Measurements from ENCODE around the gene TMEM45B.
"Not testable (repeated sequence)": the region's sequence is repeated elsewhere in the genome, so short reads cannot be mapped to it uniquely, and the experiment has no call there.

The TMEM45B gene

GRCh38 chr11:129791515-129791914 is 24.1 kb upstream of the TMEM45B start:
- CTCF ChIA-PET, result no interaction called here
- TF ChIP-seq BHLHE40 (IDR thresholded peaks at IDR 0.05; ENCODE audit: borderline replicate concordance) (no peak), NFRKB (IDR thresholded peaks at IDR 0.05) (no peak), LEF1 (IDR thresholded peaks at IDR 0.05; ENCODE audit: borderline replicate concordance) (no peak), ARNT (IDR thresholded peaks at IDR 0.05) (no peak), PKNOX1 (IDR thresholded peaks at IDR 0.05) (no peak), ELF4 (IDR thresholded peaks at IDR 0.05) (no peak)
- no peak for DNase-seq (ENCODE audit: extremely low spot score)
- POLR2A ChIA-PET, result no interaction called here

GRCh38 chr11:129792663-129793062 is 23.0 kb upstream of the TMEM45B start:
- DNase-seq (ENCODE audit: extremely low spot score), result no peak
- TF ChIP-seq HDGF (IDR thresholded peaks at IDR 0.05; ENCODE audit: borderline replicate concordance) (no peak), FOXA1 (IDR thresholded peaks at IDR 0.05) (no peak), FOXM1 (IDR thresholded peaks at IDR 0.05; ENCODE audit: borderline replicate concordance) (no peak), ELF4 (IDR thresholded peaks at IDR 0.05) (no peak), TARDBP (IDR thresholded peaks at IDR 0.05) (no peak), SP1 (IDR thresholded peaks at IDR 0.05) (no peak), ARNT (IDR thresholded peaks at IDR 0.05) (no peak), FOXK2 (IDR thresholded peaks at IDR 0.05) (no peak)
- ChIA-PET CTCF (no interaction called here), POLR2A (no interaction called here)

- TF ChIP-seq ARNT (IDR thresholded peaks at IDR 0.05), result no peak
- TF ChIP-seq SUZ12 (IDR thresholded peaks at IDR 0.05), result no peak
- ChIA-PET CTCF (no interaction called here), POLR2A (no interaction called here)
- DNase-seq (ENCODE audit: extremely low spot score), result no peak
Measured at GRCh38 chr11:129795089-129795488, 20.6 kb upstream of the TMEM45B start.

- CTCF ChIA-PET, result no interaction called here
- TF ChIP-seq TARDBP (IDR thresholded peaks at IDR 0.05) (no peak), FOXK2 (IDR thresholded peaks at IDR 0.05) (no peak), FOXM1 (IDR thresholded peaks at IDR 0.05; ENCODE audit: borderline replicate concordance) (no peak), FOXA1 (IDR thresholded peaks at IDR 0.05) (no peak), SUZ12 (IDR thresholded peaks at IDR 0.05) (no peak), ELF4 (IDR thresholded peaks at IDR 0.05) (no peak), SP1 (IDR thresholded peaks at IDR 0.05) (no peak), NFRKB (IDR thresholded peaks at IDR 0.05) (no peak), LEF1 (IDR thresholded peaks at IDR 0.05; ENCODE audit: borderline replicate concordance) (no peak), L3MBTL2 (conservative IDR thresholded peaks at IDR 0.05) (no peak)
- no peak for DNase-seq (ENCODE audit: extremely low spot score)
- POLR2A ChIA-PET, result no interaction called here
Measured at GRCh38 chr11:129798212-129798611, 17.4 kb upstream of the TMEM45B start.

GRCh38 chr11:129800162-129800561 is 15.5 kb upstream of the TMEM45B start:
- DNase-seq (ENCODE audit: extremely low spot score); POLR2A ChIA-PET; CTCF ChIA-PET: not testable (repeated sequence)

GRCh38 chr11:129800655-129801054 is 15.0 kb upstream of the TMEM45B start:
- no peak for TF ChIP-seq TARDBP (IDR thresholded peaks at IDR 0.05)
- TF ChIP-seq L3MBTL2 (conservative IDR thresholded peaks at IDR 0.05), result no peak
- TF ChIP-seq FOXA1 (IDR thresholded peaks at IDR 0.05), result no peak
- no peak for TF ChIP-seq ELF4 (IDR thresholded peaks at IDR 0.05)
- POLR2A ChIA-PET, result no interaction called here
- no peak for DNase-seq (ENCODE audit: extremely low spot score)
- CTCF ChIA-PET, result no interaction called here

GRCh38 chr11:129803533-129803932 is 12.1 kb upstream of the TMEM45B start:
- no peak for DNase-seq (ENCODE audit: extremely low spot score)
- POLR2A ChIA-PET, result no interaction called here
- TF ChIP-seq CTBP1 (IDR thresholded peaks at IDR 0.05; ENCODE audit: borderline replicate concordance) (no peak), FOXK2 (IDR thresholded peaks at IDR 0.05) (no peak), ARNT (IDR thresholded peaks at IDR 0.05) (no peak), TARDBP (IDR thresholded peaks at IDR 0.05) (no peak), SP1 (IDR thresholded peaks at IDR 0.05) (no peak), FOXA1 (IDR thresholded peaks at IDR 0.05) (no peak), ELF4 (IDR thresholded peaks at IDR 0.05) (no peak), SUZ12 (IDR thresholded peaks at IDR 0.05) (no peak), ZNF384 (IDR thresholded peaks at IDR 0.05) (no peak), PKNOX1 (IDR thresholded peaks at IDR 0.05) (no peak), LEF1 (IDR thresholded peaks at IDR 0.05; ENCODE audit: borderline replicate concordance) (no peak), NFRKB (IDR thresholded peaks at IDR 0.05) (no peak), BHLHE40 (IDR thresholded peaks at IDR 0.05; ENCODE audit: borderline replicate concordance) (no peak), HDGF (IDR thresholded peaks at IDR 0.05; ENCODE audit: borderline replicate concordance) (no peak), FOXM1 (IDR thresholded peaks at IDR 0.05; ENCODE audit: borderline replicate concordance) (no peak), L3MBTL2 (conservative IDR thresholded peaks at IDR 0.05) (no peak)
- CTCF ChIA-PET, result no interaction called here

GRCh38 chr11:129804012-129804411 is 11.6 kb upstream of the TMEM45B start:
- CTCF ChIA-PET, result no interaction called here
- POLR2A ChIA-PET, result no interaction called here
- no peak for DNase-seq (ENCODE audit: extremely low spot score)
- TF ChIP-seq ELF4 (IDR thresholded peaks at IDR 0.05) (no peak), LEF1 (IDR thresholded peaks at IDR 0.05; ENCODE audit: borderline replicate concordance) (no peak)

- DNase-seq (ENCODE audit: extremely low spot score); POLR2A ChIA-PET; CTCF ChIA-PET: not testable (repeated sequence)
Measured at GRCh38 chr11:129808241-129808640, 7.4 kb upstream of the TMEM45B start.
